Mononuclear cell (primary cell): ENCODE measurements around the gene ALDH3B2. TPM values are rescaled to one million over a fixed set of nuclear protein-coding genes. Genes with fewer than 3 reads are reported as not detected.
"Not testable (repeated sequence)": the region's sequence is repeated elsewhere in the genome, so short reads cannot be mapped to it uniquely, and the experiment has no call there.

Source experiments
- H3K27me3 ChIP-seq: 2 replicates; pipeline ENCODE4 v1.6.0; 2011; ENCODE audit warnings: low read length, control low read depth; ENCODE audit not compliant: insufficient read depth
- H3K4me1 ChIP-seq: 2 replicates; pipeline ENCODE4 v1.5.1; 2011; ENCODE audit warnings: mild to moderate bottlenecking, low read length, control low read depth; ENCODE audit not compliant: insufficient read depth
- H3K4me3 ChIP-seq: 2 replicates; pipeline ENCODE4 v1.5.1; 2011; ENCODE audit warnings: mild to moderate bottlenecking, low read length, moderate library complexity
- H3K9me3 ChIP-seq: 2 replicates; pipeline ENCODE4 v1.5.1; 2011; ENCODE audit warnings: low read depth, mild to moderate bottlenecking, control low read depth, low read length
- total RNA-seq: library from RNA; depleted of rRNA; stranded (reverse); fragments of >200 nt; gene quantifications from one replicate; pipeline ENCODE4 v1.2.3, GENCODE V29; 2012

ALDH3B2 gene
- total RNA-seq, 1 donor, result not detected

GRCh38 chr11:67670316-67671210 is 3.9 kb downstream of the ALDH3B2 start:
- Histone ChIP-seq H3K27me3 (no peaks in the 10 kb centered on the region), H3K4me3 (no peak overlapping the region), H3K4me1 (no peaks in the 10 kb centered on the region), H3K9me3 (no peaks in the 10 kb centered on the region)

DNA sequence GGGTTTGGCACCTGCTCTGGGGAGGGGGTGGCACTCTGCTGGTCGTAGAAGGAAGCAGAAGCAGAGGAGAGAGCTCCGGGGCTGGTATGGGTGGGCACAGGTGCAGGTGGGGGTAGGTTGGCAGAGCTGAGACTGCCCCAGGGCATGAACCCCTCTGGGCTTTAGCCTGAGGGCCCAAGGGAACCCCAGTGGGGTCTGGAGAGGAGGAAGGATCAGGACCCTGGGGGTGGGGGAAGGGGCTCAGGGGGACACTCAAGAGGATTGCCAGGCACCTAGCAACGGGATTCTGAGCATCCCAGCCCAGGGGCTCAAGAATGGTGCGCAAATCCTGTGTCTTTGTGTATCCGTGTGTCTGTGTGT is 6.3 kb downstream of the ALDH3B2 start:
- no peaks in the 10 kb centered on the region for H3K4me1 ChIP-seq
- no peaks in the 10 kb centered on the region for H3K27me3 ChIP-seq
- no peak overlapping the region for H3K4me3 ChIP-seq
- no peaks in the 10 kb centered on the region for H3K9me3 ChIP-seq

DNA sequence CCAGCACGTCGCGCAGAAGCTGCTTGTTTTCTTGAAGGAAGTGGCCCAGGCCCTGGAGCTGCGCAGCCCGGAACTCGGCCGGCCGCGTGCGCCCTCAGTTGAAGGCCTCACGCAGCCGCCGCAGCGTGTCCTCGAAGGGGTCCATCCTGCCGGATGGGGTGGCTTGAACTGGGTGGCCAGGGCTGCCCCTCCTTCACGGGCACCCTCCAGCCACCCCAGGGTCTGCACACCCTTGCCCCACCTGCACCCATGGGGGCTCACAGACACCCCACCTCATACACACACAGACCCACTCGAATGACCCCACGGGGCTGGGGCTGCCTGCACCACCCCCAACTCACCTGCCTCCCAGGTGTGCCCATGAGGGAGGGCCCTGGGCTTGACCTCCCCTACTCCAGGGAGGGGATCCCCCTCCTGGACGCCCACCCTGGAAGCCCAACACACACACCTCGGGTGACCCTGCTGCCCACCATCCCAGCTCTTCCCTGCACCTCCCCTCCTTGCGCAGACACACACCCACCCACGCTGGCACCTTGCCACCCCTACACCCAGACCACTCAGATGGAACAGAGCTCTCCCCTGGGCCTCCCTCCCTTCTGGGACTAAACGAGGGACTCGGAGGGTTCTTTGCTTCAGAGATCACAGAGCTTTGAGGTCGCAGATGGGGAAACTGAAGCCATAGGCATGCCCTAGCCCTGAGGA is 6.8 kb downstream of the ALDH3B2 start:
- H3K27me3 ChIP-seq, result no peaks in the 10 kb centered on the region
- no peak overlapping the region for H3K4me3 ChIP-seq

DNA sequence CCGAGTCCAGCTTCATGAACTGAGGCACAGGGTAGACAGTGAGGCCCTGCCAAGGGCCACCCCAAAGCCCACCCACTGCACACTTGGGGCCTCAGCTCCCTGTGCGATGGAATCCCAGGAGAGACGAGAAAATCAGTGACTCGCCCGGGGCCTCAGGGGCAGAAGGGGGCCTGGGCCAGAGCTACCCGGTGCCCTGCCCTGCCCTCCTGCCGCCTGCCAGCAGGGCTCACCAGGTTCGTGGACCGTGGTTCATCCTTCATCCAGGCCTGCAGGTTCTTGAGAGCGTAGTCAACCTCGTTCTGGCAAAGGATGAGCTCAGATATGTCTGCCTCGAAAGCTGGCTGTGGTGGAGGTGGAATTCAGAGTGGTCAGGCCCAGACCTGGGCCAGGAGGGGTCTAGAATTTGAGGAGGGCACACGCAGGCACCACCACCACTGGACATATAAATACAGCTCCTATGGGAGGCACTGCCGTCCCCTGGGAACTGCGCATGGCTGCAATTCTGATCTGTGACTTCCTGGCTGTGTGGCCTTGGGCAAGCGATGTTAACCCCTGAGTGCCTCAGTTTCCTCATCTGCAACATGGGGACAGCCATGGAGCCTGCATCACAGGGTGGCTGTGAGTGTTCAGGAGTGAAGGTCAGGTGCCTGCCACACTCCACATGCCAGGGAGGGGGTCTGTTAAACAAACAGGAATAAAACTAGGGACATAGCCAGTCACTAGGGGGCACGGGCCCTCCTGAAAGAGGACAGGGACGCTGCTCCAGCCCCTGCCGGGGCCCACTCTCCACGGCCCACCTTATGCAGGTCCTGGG is 7.5 kb downstream of the ALDH3B2 start:
- Histone ChIP-seq H3K27me3 (no peaks in the 10 kb centered on the region), H3K4me3 (no peak overlapping the region), H3K4me1 (no peaks in the 10 kb centered on the region), H3K9me3 (no peaks in the 10 kb centered on the region)

More for the DNA sequence above, 6.8 kb downstream of the ALDH3B2 start:
- Histone ChIP-seq H3K9me3 (no peaks in the 10 kb centered on the region), H3K4me1 (no peaks in the 10 kb centered on the region)

GRCh38 chr11:67666303-67666645 is 8.1 kb downstream of the ALDH3B2 start:
- no peaks in the 10 kb centered on the region for H3K27me3 ChIP-seq
- H3K4me3 ChIP-seq, result no peak overlapping the region
- H3K4me1 ChIP-seq, result no peaks in the 10 kb centered on the region
- H3K9me3 ChIP-seq, result no peaks in the 10 kb centered on the region

- H3K9me3 ChIP-seq, result no peaks in the 10 kb centered on the region
- H3K4me1 ChIP-seq, result no peaks in the 10 kb centered on the region
- H3K4me3 ChIP-seq, result no peak overlapping the region
- no peaks in the 10 kb centered on the region for H3K27me3 ChIP-seq
Observed at GRCh38 chr11:67665541-67666302, 8.7 kb downstream of the ALDH3B2 start.

DNA sequence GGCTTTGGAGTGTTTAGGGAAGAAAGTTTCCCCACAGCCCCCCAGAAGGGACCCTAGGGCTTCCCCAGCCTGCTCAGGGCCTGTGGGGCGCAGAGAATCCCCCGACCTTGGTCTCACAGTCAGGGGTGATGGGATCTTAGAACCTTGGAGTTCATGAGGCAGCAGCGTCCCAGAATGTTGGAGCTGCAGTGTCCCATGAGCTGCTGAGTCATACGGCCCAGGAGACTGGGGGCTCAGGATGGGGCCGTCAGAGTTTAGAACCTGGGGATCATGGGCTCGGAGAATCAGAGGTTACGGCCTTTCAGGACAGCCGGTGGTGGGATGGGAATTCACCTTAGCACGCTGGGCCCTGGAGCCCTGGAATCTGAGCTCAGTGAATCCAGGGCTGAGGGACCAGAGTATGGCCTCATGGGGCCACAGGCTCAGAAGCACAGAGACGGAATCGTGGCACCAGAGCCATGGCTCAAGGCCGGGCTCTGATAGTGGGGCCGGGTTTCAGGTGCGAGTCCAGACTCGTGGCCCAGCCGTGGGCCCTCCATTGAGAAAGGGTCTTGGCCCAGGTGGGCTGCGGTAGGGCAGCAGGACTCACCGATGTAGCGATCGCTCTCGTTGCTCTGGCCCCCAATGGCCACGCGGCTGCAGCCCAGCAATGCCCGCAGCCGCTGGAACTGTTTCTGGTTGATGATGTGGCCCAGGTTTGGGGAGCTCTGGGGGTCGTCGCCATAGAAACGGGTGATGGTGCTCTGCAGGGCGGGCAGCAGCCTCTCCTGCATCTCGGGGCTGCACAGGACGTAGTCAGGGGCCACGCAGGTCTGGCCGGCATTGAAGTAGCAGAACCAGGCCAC is 9.5 kb downstream of the ALDH3B2 start:
- H3K27me3 ChIP-seq, result no peaks in the 10 kb centered on the region

GRCh38 chr11:67664213-67664585 is 10.2 kb downstream of the ALDH3B2 start:
- H3K4me3 ChIP-seq, result no peak overlapping the region
- H3K27me3 ChIP-seq, result no peaks in the 10 kb centered on the region
- H3K9me3 ChIP-seq, result no peaks in the 10 kb centered on the region
- H3K4me1 ChIP-seq, result peaks cover 2% of the 10 kb centered on the region

More for the DNA sequence above, 9.5 kb downstream of the ALDH3B2 start:
- Histone ChIP-seq H3K9me3 (no peaks in the 10 kb centered on the region), H3K4me1 (no peaks in the 10 kb centered on the region), H3K4me3 (no peak overlapping the region)

GRCh38 chr11:67663532-67664212 is 10.8 kb downstream of the ALDH3B2 start:
- Histone ChIP-seq H3K27me3 (no peaks in the 10 kb centered on the region), H3K4me3 (no peak overlapping the region), H3K4me1 (peaks cover 3% of the 10 kb centered on the region), H3K9me3 (no peaks in the 10 kb centered on the region)

GRCh38 chr11:67662835-67663531 is 11.4 kb downstream of the ALDH3B2 start:
- no peak overlapping the region for H3K4me3 ChIP-seq
- H3K9me3 ChIP-seq, result no peaks in the 10 kb centered on the region
- H3K4me1 ChIP-seq, result peaks cover 3% of the 10 kb centered on the region
- no peaks in the 10 kb centered on the region for H3K27me3 ChIP-seq

DNA sequence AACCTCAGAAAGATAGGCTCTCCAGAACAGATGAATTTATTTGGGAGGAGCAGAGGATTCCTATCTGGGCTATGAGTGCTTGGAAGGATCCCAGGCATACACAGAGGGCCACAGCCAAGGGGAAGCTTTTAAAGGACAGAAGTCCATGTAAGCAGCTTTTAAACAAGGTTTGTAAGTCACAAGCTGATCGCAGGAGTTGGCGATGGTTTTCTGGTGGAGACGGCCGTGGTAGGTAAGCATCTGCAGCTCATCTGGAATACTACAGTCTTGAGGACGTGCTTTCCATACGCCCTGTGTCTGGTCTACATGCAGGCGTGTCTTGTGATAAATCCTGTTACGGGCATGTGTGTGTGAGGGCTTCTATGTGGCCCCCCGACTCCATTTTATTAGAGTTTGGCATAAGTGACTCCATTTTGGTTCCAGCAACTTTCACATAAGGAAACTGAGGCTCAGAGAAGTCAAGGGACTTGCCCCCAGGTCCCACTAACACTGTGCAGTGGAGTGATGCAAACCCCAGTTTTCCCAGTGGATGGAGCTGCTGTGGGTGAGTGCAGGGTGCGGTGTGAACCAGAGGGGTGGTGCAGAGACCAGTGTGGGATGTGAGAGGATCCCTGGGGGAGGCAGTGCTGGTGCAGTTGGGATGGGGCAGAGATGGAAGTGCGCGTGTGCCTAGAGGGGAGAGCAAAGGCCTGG is 12.1 kb downstream of the ALDH3B2 start:
- Histone ChIP-seq H3K4me3 (no peak overlapping the region), H3K4me1 (peaks cover 3% of the 10 kb centered on the region), H3K9me3 (no peaks in the 10 kb centered on the region), H3K27me3 (no peaks in the 10 kb centered on the region)

DNA sequence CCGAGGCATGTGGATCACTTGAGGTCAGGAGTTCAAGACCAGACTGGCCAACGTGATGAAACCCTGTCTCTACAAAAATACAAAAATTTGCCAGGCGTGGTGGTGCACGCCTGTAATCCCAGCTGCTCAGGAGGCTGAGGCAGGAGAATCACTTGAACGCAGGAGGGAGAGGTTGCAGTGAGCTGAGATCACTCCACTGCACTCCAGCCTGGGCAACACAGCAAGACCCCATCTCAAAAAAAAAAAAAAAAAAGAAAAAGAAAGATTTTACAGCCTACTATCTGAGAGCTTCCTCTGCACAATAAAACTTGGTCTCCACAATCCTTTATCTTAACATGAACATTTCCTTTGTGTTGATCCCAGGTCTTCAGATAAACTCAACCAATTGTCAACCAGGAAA is 13.7 kb downstream of the ALDH3B2 start:
- H3K9me3 ChIP-seq, H3K27me3 ChIP-seq, H3K4me1 ChIP-seq, H3K4me3 ChIP-seq: not testable (repeated sequence)
